Keratinocyte (primary cell): ENCODE data around the gene KBTBD8.

ENCODE experiments used
- EZH2 ChIP-seq: IDR thresholded peaks from one replicate; pipeline ENCODE4 v1.6.1; 2012; ENCODE audit warnings: inconsistent platforms, mild to moderate bottlenecking, low read length, moderate library complexity
- TF ChIP-seq, protein P1 (sequence below), 3 experiments: IDR thresholded peaks in 1 of 3; conservative IDR thresholded peaks in 1 of 3; optimal IDR thresholded peaks in 1 of 3; 2 replicates in 2 of 3; 3 replicates in 1 of 3; pipeline versions ENCODE3 to v1.5.1; 2011; ENCODE audit warnings: low read length in 3 of 3, mild to moderate bottlenecking in 3 of 3, moderate library complexity in 2 of 3, control low read depth in 1 of 3, inconsistent platforms in 1 of 3; ENCODE audit not compliant: insufficient read depth in 2 of 3; ENCODE audit errors: extremely low read depth in 1 of 3

- no peak for TF ChIP-seq EZH2
- TF ChIP-seq, protein P1, sequence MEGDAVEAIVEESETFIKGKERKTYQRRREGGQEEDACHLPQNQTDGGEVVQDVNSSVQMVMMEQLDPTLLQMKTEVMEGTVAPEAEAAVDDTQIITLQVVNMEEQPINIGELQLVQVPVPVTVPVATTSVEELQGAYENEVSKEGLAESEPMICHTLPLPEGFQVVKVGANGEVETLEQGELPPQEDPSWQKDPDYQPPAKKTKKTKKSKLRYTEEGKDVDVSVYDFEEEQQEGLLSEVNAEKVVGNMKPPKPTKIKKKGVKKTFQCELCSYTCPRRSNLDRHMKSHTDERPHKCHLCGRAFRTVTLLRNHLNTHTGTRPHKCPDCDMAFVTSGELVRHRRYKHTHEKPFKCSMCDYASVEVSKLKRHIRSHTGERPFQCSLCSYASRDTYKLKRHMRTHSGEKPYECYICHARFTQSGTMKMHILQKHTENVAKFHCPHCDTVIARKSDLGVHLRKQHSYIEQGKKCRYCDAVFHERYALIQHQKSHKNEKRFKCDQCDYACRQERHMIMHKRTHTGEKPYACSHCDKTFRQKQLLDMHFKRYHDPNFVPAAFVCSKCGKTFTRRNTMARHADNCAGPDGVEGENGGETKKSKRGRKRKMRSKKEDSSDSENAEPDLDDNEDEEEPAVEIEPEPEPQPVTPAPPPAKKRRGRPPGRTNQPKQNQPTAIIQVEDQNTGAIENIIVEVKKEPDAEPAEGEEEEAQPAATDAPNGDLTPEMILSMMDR (optimal IDR thresholded peaks at IDR 0.05 in 1 of 3, IDR thresholded peaks at IDR 0.05 in 1 of 3, conservative IDR thresholded peaks at IDR 0.05 in 1 of 3; ENCODE audit: extremely low read depth in 1 of 3, insufficient read depth in 2 of 3, low read length in 3 of 3) = no peak
Observed at GRCh38 chr3:66986406-66986805, 11.7 kb upstream of the KBTBD8 start.
